Measurements from ENCODE around the gene PGAM5. TPM values are rescaled to one million over a fixed set of nuclear protein-coding genes. Genes with fewer than 3 reads are reported as not detected.

PGAM5 gene
- total RNA-seq, 1 donor from 2014 or later, result 75.0 TPM

DNA sequence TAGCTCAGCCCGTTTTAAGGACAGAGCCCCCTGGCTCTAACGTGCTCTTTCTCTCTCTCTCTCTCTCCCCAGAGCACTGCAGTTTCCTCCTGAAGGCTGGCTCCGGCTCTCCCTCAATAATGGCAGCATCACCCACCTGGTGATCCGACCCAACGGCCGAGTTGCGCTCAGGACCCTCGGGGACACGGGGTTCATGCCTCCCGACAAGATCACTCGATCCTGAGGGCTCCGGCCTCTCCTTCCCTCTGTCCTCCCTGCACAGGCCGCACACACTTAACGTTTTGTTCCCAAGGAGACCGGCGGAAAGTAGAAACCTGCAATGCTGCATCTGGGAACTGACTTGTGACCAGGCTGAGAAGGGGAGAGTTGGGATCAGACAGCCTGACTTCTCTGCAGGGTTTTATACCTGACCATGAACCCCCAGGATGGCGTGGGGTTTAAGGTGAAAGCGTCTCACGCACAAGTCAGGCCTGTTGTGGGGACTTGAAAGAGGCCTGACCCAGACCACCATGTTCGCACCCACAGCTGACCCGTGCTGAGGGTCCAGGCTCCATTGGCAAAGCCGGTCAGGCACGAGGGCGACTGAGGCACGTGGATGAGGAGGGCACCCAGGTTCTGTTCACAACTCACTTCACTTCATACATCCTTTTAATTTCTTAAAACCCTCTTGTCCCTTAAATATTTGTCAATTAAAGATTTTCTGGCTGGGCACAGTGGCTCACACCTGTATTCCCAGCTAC lies 10.1 kb downstream of the PGAM5 start:
- DNase-seq (ENCODE audit: low read depth), result no peak
- H3K4me3 ChIP-seq (ENCODE audit: low read depth, low read length), result no peak overlapping the region
- no peak for TF ChIP-seq CTCF (conservative IDR thresholded peaks at IDR 0.05; ENCODE audit: low read depth, low read length)

DNA sequence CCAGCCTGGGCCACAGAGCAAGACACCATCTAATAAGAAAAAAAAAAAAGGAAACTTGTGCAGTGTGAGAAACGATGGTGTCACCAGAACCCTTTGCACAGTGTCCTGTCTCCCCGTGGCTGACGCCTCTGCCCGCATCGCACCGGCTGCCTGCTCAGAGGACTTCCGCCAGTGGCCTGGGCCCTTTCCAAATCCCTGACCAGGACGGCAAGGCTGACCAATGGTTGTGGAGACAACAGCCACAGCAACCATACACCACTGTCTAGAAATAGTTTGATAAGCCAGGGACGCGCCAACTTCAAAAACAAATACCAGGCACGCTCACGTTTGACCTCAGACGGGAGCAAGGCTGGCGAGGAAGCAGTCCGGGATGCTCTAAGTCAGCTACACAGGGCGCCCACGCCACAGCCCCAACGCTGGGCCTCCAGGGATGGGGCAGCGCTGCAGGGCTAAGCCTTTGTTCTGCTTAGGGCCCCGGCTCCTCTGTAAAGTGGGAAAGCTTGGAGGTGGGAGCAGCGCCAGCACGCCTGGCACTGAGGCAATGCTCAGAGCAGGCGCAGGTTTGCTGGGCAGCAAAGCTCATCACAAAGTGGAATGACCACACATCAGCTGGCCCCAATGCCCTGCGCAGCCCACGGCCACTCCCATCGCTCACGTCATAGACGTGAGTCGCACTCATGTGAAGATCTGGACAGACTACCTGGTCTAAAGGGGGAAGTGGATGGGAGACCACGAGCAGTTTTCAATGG lies 12.5 kb downstream of the PGAM5 start:
- no peak for TF ChIP-seq CTCF (conservative IDR thresholded peaks at IDR 0.05; ENCODE audit: low read depth, low read length)
- no peak overlapping the region for H3K4me3 ChIP-seq (ENCODE audit: low read depth, low read length)
- no peak for DNase-seq (ENCODE audit: low read depth)

DNA sequence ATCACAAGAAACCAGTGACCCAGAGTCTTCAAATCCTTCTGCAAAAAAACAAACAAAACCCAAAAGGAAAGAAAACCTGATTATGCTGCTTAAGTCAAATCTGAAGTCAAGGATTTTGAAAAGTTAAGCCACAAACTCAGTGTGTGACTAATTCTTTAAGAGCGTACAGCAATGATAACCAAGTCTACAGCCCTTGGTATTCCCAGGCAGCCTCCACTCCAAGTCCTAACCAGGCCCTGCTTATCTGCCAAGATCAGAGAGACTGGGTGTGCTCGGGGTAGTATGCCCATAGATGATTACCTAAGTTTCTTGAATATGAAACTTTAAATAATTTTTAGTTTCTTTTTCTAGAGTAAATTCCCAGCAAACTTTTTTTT lies 13.1 kb downstream of the PGAM5 start:
- no peak for DNase-seq (ENCODE audit: low read depth)
- no peak overlapping the region for H3K4me3 ChIP-seq (ENCODE audit: low read depth, low read length)
- TF ChIP-seq CTCF (conservative IDR thresholded peaks at IDR 0.05; ENCODE audit: low read depth, low read length), result no peak

GRCh38 chr12:132724506-132725241 lies 14.0 kb downstream of the PGAM5 start:
- DNase-seq (ENCODE audit: low read depth), result no peak
- no peak overlapping the region for H3K4me3 ChIP-seq (ENCODE audit: low read depth, low read length)
- TF ChIP-seq CTCF (conservative IDR thresholded peaks at IDR 0.05; ENCODE audit: low read depth, low read length), result no peak

- no peak for DNase-seq (ENCODE audit: low read depth)
- no peak for TF ChIP-seq CTCF (conservative IDR thresholded peaks at IDR 0.05; ENCODE audit: low read depth, low read length)
- no peak overlapping the region for H3K4me3 ChIP-seq (ENCODE audit: low read depth, low read length)
These were observed 15.7 kb downstream of the PGAM5 start for GRCh38 chr12:132726386-132726785.

- no peak for DNase-seq (ENCODE audit: low read depth)
- no peak overlapping the region for H3K4me3 ChIP-seq (ENCODE audit: low read depth, low read length)
- no peak for TF ChIP-seq CTCF (conservative IDR thresholded peaks at IDR 0.05; ENCODE audit: low read depth, low read length)
These were observed 16.6 kb downstream of the PGAM5 start for GRCh38 chr12:132727091-132727794.

Measured in epithelial cell of proximal tubule (primary cell).